Urinary bladder (tissue), 4 donors: ENCODE data around the gene JAML. TPM values are rescaled to one million over a fixed set of nuclear protein-coding genes. Genes with fewer than 3 reads are reported as not detected.
A peak's percentile ranks its signal among the peaks of the same experiment; 100 is the strongest.
"Not testable (repeated sequence)": the region's sequence is repeated elsewhere in the genome, so short reads cannot be mapped to it uniquely, and the experiment has no call there.

ENCODE experiments used
- DNase-seq: peaks from one replicate; pipeline ENCODE4 v3.0.0-alpha.2; 2015; ENCODE audit errors: extremely low spot score
- H3K27ac ChIP-seq: one replicate; pipeline ENCODE4 v1.5.1; 2013; ENCODE audit warnings: low read depth, mild to moderate bottlenecking, moderate library complexity
- H3K36me3 ChIP-seq: one replicate; pipeline ENCODE4 v1.6.1; 2013; ENCODE audit warnings: mild to moderate bottlenecking, moderate library complexity; ENCODE audit not compliant: insufficient read depth
- H3K4me1 ChIP-seq: one replicate; pipeline ENCODE4 v1.6.1; 2013; ENCODE audit warnings: mild to moderate bottlenecking, moderate library complexity; ENCODE audit not compliant: insufficient read depth
- H3K4me3 ChIP-seq: one replicate; pipeline ENCODE4 v1.5.1; 2013; ENCODE audit warnings: low read depth, low read length
- WGBS: extraction: QIAGEN DNeasy Blood & Tissue Kit; methylation state at CpG from one replicate; pipeline ENCODE4 v1.1.7; 2013; 5-methylcytosine and 5-hydroxymethylcytosine counted together
- polyA plus RNA-seq: library from polyadenylated mRNA; stranded (reverse); fragments of 200-250 nt; gene quantifications from one replicate; pipeline ENCODE4 v1.2.3, GENCODE V29; 2013
- total RNA-seq: library from RNA; depleted of rRNA; stranded (reverse); fragments of >200 nt; gene quantifications from one replicate; pipeline ENCODE4 v1.2.3, GENCODE V29; 2014
- donor health status: healthy with polysubstance abuse.
- donor health status: healthy.

Gene JAML
- total and polyA plus RNA-seq, 2 donors, result 6.0 to 6.5 TPM

- WGBS, result 66% methylated on average over 6 of the region's 6 CpGs
- DNase-seq, result no peak
- H3K27ac ChIP-seq, result no peak overlapping the region
- no peak overlapping the region for H3K4me3 ChIP-seq
- H3K36me3 ChIP-seq, result no peaks in the 10 kb centered on the region
- no peaks in the 10 kb centered on the region for H3K4me1 ChIP-seq
Measured at GRCh38 chr11:118186346-118187107, 38.3 kb downstream of the JAML start.

- no peak overlapping the region for H3K4me3 ChIP-seq
- WGBS, result 91% methylated on average over 12 of the region's 12 CpGs
- no peaks in the 10 kb centered on the region for H3K4me1 ChIP-seq
- H3K36me3 ChIP-seq, result no peaks in the 10 kb centered on the region
- no peak overlapping the region for H3K27ac ChIP-seq
- DNase-seq, result no peak
Measured at GRCh38 chr11:118184784-118185579, 39.8 kb downstream of the JAML start.

DNA sequence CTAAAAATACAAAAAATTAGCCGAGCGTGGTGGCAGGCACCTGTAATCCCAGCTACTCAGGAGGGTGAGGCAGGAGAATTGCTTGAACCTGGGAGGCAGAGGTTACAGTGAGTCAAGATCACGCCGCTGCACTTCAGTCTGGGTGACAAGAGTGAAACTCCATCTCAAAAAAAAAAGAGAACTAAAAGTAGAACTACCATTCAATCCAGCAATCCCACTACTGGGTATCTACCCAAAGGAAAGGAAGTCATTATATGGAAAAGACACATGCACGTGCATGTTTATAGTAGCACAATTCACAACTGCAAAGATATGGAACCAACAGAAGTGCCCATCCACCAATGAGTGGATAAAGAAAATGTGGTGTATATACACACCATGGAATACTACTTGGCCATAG is 41.1 kb downstream of the JAML start:
- not testable (repeated sequence) for H3K36me3 ChIP-seq, H3K4me3 ChIP-seq, H3K4me1 ChIP-seq, H3K27ac ChIP-seq, DNase-seq
- WGBS, result 91% methylated on average over 5 of the region's 5 CpGs

DNA sequence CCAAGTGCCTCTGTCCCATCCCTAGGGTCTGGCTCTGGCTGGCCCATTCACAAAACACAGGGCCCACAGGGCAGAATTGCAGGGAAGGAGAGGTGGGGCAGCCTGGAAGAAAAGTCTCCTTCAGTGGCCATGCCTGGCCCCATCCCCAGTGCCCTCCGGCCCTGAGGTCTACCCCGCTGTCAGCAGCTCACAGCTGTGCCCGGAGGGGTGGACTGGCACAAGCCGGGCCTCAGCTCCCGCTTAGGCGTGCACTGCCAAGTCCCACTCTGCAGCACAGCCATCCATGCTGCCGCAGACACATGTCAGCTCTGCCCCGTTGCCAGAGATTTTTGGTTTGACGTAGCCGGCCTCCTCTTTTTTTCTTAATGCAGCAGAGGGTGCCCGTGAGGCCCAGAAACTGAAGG is 44.5 kb downstream of the JAML start:
- Histone ChIP-seq H3K4me3 (no peak overlapping the region), H3K27ac (no peak overlapping the region), H3K36me3 (no peaks in the 10 kb centered on the region), H3K4me1 (no peaks in the 10 kb centered on the region)
- WGBS, result 14% methylated on average over 11 of the region's 11 CpGs
- no peak for DNase-seq

GRCh38 chr11:118176778-118177134 is 48.1 kb downstream of the JAML start:
- 88% methylated on average over 4 of the region's 4 CpGs for WGBS
- no peak for DNase-seq
- H3K36me3 ChIP-seq, result no peaks in the 10 kb centered on the region
- H3K27ac ChIP-seq, result no peak overlapping the region
- no peaks in the 10 kb centered on the region for H3K4me1 ChIP-seq
- H3K4me3 ChIP-seq, result no peak overlapping the region

DNA sequence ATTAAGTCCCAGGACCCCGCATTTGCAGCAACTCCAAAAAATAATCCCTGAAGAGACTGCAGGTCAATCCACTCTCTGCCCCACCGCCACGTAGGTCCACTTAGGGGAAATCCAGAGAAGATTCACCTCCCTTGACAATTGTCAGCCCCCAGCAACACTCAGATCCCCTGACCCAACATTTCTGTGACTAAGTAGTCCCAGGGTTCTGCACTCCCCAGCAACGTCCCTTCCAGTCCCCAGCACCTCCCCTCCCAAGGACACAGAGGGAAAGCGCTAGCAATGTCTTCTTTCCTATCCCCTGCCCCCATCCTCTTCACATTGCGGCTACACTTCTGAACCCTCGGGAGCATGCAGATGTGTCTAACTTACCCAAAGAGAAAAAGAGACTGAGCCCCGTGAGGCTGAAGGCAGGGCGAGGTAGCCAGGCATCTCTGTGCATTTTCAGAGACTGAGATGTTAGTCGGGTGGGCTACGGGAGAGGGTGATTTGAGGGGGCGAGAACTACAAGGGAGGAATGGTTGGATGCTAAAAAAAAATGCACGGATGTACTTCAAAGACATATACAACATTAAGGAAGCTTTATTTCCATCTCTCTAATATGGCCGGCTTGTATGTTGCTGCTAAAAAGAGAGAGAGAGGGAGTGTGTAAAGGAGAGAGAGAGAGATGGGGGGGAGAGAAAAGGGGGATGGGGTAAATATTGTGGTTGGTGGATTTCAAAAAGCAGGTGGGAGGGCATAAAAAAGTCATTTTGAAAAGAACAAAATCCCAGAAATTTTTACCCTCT is 48.6 kb downstream of the JAML start, which contains the start of gene SCN2B:
Gene SCN2B (minus strand): TSS at position 647 of the 785 bp plus-strand sequence. CDS start 208 bp downstream, at position 439.
- 28% methylated on average over 14 of the region's 14 CpGs for WGBS
- no peak within 1 kb of the TSS for H3K27ac ChIP-seq
- no peaks in the 10 kb centered on the region for H3K36me3 ChIP-seq
- peak within 1 kb of the TSS; percentile 16 for H3K4me3 ChIP-seq
- no peaks in the 10 kb centered on the region for H3K4me1 ChIP-seq
- no peak for DNase-seq

GRCh38 chr11:118175031-118175992 is 49.5 kb downstream of the JAML start:
- Histone ChIP-seq H3K4me1 (no peaks in the 10 kb centered on the region), H3K36me3 (no peaks in the 10 kb centered on the region), H3K27ac (no peak overlapping the region), H3K4me3 (no peak overlapping the region)
- DNase-seq, result no peak
- 68% methylated on average over 13 of the region's 13 CpGs for whole genome bisulfite sequencing

DNA sequence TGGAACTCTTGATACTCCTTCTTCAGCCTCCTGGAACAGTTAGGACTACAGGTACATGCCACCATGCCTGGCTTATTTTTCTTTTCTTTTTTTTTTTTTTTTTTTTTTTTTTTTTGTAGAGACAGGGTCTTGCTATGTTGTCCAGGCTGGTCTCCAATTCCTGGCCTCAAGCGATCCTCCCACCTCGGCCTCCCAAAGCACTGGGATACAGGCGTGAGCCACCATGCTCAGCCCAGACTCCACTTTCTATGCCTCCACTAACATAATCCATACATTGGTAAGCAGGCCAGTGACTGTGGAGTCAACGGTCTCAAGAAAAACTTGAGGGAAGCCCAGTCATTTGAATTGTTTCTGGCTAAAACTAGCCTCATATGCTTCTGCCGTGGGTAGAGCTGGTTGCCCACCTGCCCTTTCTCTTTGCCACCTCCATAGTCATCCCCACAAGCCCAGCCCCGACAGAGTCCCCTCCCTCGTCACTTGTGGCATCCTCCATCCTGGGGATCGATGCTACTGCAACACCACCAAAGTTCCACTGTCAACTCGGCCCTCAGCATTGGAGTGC is 50.7 kb downstream of the JAML start:
- 92% methylated on average over 9 of the region's 9 CpGs for WGBS
- H3K27ac ChIP-seq, result no peak overlapping the region
- no peak overlapping the region for H3K4me3 ChIP-seq
- DNase-seq, result no peak
- no peaks in the 10 kb centered on the region for H3K36me3 ChIP-seq
- H3K4me1 ChIP-seq, result no peaks in the 10 kb centered on the region

GRCh38 chr11:118172356-118172755 is 52.5 kb downstream of the JAML start:
- Histone ChIP-seq H3K4me1 (no peaks in the 10 kb centered on the region), H3K36me3 (no peaks in the 10 kb centered on the region), H3K27ac (no peak overlapping the region), H3K4me3 (no peak overlapping the region)
- no peak for DNase-seq
- WGBS, result 91% methylated on average over 9 of the region's 9 CpGs

DNA sequence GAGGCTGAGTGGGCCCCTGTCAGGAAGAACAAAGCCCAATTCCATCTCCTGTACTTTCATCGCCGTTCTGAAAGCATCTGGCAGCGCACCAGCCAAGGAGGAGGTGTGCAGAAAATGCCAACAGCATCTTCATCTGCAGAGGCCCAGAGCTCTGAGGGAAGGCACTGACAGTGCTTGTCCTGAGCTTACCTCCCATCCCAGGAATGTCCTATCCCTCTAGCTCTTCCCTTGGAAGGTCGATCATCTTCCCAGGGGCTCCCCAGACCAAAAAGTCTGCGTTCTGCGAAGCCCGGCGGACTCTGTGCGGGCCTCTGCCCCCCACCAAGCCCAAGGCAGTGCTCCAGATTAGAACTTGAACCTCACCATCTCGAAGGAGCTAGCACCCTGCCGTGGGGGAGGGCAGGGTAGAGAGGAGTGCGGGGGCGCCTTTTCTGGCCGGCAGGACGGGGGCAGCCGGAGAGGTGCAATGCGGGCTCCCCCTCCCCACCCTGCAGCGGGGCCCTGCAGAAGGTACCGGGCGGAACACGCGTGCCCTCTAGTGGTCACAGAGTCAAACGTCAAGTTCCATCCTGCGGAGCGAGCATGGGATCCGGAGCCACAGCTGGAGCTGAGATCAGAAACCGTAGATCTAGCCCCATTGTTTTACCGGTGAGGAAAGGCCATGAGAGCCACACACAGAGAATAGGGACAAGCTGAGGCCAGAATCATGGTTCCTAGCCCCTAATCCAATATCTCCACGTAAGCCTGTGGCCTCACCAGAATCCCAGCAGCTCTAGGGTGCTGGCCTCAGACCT is 53.3 kb downstream of the JAML start:
- Histone ChIP-seq H3K4me1 (no peaks in the 10 kb centered on the region), H3K27ac (no peak overlapping the region), H3K4me3 (no peak overlapping the region), H3K36me3 (no peaks in the 10 kb centered on the region)
- WGBS, result 7% methylated on average over 29 of the region's 29 CpGs
- peak; percentile 28 for DNase-seq

GRCh38 chr11:118170882-118171268 is 53.9 kb downstream of the JAML start:
- WGBS, result 63% methylated on average over 8 of the region's 8 CpGs
- no peak overlapping the region for H3K27ac ChIP-seq
- H3K36me3 ChIP-seq, result no peaks in the 10 kb centered on the region
- H3K4me1 ChIP-seq, result no peaks in the 10 kb centered on the region
- H3K4me3 ChIP-seq, result no peak overlapping the region
- no peak for DNase-seq

- DNase-seq, result no peak
- Histone ChIP-seq H3K4me1 (no peaks in the 10 kb centered on the region), H3K36me3 (no peaks in the 10 kb centered on the region), H3K4me3 (no peak overlapping the region), H3K27ac (no peak overlapping the region)
- WGBS, result 84% methylated on average over 9 of the region's 9 CpGs
Measured at GRCh38 chr11:118170231-118170630, 54.6 kb downstream of the JAML start.
